Adrenal gland (tissue), 5 donors: ENCODE measurements around the gene PDCD1LG2.

Experiments used
- CTCF ChIP-seq, 6 experiments: fragments of 450-650 bp in 4 of 6; fragments of 200-600 bp in 2 of 6; sonication (generic) in 1 of 6; IDR thresholded peaks; 1 replicate in 5 of 6; 2 replicates in 1 of 6; pipeline versions ENCODE4 v1.5.1 to v1.8.0; 2016 to 2021; ENCODE audit warnings: antibody characterized with exemption in 6 of 6, mild to moderate bottlenecking in 2 of 6, moderate library complexity in 1 of 6
- POLR2A ChIP-seq, 2 donors: fragments of 450-650 bp; IDR thresholded peaks; one replicate each; pipeline ENCODE4 v1.6.1; 2017; ENCODE audit warnings: antibody characterized with exemption in 2 of 2, mild to moderate bottlenecking in 2 of 2, moderate library complexity in 1 of 2
- donor health status: DM: no; HTN: no; CAD: no.

GRCh38 chr9:5578018-5578697, 67.8 kb downstream of the PDCD1LG2 start:
- TF ChIP-seq CTCF (IDR thresholded peaks at IDR 0.05) (no peak), POLR2A (IDR thresholded peaks at IDR 0.05) (no peak)
